GM12873 (cell line): Measurements from ENCODE around the gene SYNE1.

Source experiments
- CTCF ChIP-seq: IDR thresholded peaks from 2 replicates; pipeline ENCODE4 v1.5.1; 2012; ENCODE audit warnings: low read depth, mild to moderate bottlenecking, moderate library complexity, low read length, control low read depth; ENCODE audit not compliant: insufficient read depth; ENCODE audit errors: missing control alignments

SYNE1 gene

GRCh38 chr6:152386131-152386530 lies 251.0 kb downstream of the SYNE1 start:
- TF ChIP-seq CTCF, result no peak

DNA sequence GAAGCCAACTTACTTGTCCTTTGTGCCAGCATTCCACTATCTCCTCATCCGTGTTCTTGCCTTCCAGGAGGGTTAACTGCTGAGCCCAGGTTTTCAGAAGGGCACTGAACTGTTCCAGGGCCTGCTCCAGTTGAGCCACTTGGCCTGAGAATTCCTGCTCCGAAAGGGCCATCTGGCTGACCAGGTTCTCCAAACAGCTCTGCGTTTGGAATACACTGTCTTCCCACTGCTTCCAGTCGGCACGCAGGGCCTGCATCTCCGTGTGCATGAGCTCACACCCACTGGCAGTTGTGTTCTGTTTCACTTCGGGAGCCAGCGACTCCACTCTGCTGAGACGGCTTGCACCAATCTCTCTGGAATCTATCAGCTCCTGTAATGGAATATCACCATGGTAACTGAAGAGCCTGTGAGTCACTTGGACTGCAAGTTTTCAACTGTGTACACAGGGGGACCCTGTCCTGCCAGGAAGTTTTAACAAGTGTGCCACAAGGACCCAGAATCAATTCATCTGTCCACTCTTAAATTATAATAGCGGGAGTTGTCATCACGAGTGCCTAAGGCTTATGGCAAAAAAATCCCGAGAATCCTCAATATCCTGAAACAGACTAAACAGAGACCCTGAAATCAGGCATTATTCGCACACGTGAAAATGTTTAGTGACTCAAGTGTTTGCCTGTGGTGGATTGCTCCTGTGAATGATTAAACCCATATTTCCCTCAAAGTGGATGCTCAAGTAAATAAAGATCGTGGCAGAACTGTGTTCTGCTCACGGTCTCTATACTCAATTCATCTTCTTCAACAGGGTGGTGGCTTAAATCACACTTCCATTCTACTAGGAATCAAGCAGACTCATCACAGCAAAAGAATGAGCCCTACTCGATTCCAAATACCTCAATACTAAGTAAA lies 255.9 kb downstream of the SYNE1 start:
- no peak for TF ChIP-seq CTCF

DNA sequence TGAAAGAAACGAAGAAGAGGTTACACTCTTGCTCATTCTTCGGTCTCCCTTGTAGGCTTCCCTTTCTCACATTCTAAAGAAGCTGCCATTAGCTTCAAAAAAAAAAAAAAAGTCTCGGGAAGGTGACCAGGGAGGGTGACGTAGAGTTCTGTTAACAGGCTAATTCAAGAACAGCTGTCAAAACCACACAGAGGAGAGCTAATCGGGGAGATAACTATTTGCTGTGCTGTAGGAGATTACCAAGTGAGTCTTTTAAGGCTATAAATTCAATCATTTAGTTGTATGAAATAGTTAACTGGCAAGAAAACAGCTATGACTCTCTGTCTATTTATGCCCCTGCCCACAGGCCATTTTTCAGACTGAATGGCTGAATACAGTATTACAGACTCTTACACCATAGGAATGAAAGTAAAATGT lies 256.8 kb downstream of the SYNE1 start:
- TF ChIP-seq CTCF, result no peak

DNA sequence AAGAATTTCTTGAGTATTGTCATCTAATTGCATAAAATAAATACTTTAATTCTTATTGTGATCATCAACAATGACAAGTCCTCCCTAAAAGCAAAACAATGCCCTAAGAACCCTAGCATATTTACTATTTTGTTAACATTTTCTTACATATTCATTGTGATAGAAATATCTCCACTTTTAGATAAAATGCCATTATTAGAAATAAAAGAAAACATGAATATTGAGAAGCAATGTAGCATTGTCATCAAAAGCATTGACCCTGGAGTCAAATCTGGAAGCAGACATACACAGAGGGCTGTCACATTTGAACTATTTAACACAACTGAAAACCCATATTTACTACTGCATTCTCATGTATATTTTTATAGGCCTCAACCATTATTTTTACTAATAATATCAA lies 257.7 kb downstream of the SYNE1 start:
- no peak for TF ChIP-seq CTCF

- TF ChIP-seq CTCF, result no peak
Measured at GRCh38 chr6:152378169-152378568, 259.0 kb downstream of the SYNE1 start.

- TF ChIP-seq CTCF, result no peak
Measured at GRCh38 chr6:152375197-152375596, 262.0 kb downstream of the SYNE1 start.

DNA sequence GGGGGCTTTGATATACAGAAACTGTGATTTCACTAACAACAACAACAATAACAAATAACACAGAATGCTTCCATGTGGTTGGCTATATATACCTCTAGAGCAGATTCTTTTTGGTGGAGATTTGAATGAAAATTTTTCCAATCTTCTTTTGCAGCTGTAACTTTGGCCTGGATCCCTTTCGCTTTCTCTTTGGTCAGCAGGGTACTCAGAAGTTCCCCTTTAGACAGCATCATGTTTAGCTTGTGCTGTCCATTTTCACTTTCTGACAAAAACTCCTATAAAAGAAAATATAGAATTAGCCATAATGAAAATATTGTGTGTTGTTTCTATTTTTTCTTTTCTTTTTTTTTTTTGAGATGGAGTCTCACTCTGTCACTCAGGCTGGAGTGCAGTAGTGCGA lies 264.2 kb downstream of the SYNE1 start:
- no peak for TF ChIP-seq CTCF
